GM12878 (cell line): Measurements from ENCODE around the gene ZNF775. TPM values are rescaled to one million over a fixed set of nuclear protein-coding genes. Genes with fewer than 3 reads are reported as not detected.

ENCODE experiments used
- ATAC-seq: fragments of 200-7000 bp; cut with Tn5 transposase; 3 replicates; pipeline ENCODE4 v1.9.1; 2020; ENCODE audit warnings: mild to moderate bottlenecking, moderate library complexity
- BruUV-seq: library from RNA; stranded (reverse); fragments of 400-500 nt; replicated peaks from 2 replicates; lab custom pipeline; 2021; lab: Mats Ljungman, UMichigan
- CTCF ChIA-PET: fragments of 300-600 bp; sonication (Branson Sonifier 250); formaldehyde crosslinking; extraction: SDS; loops from one replicate; lab custom pipeline; 2021; ENCODE audit warnings: inconsistent platforms; lab: Yijun Ruan, JAX
- POLR2A ChIA-PET: fragments of 350-600 bp; formaldehyde crosslinking; extraction: SDS; loops from one replicate; lab custom pipeline; 2021; ENCODE audit warnings: inconsistent platforms; lab: Charles Lee
- RAD21 ChIA-PET: fragments of 300-600 bp; sonication (Branson Sonifier 250); formaldehyde crosslinking; loops from one replicate; lab custom pipeline; 2023; ENCODE audit warnings: antibody characterized with exemption; ENCODE audit not compliant: unreplicated experiment; lab: Charles Lee
- SMC1A ChIA-PET: fragments of 300-600 bp; sonication (Branson Sonifier 250); formaldehyde crosslinking; loops from one replicate; lab custom pipeline; 2023; ENCODE audit not compliant: unreplicated experiment, uncharacterized antibody; lab: Charles Lee
- DNase-seq: peaks from one replicate; pipeline ENCODE4 v3.0.0-alpha.2; 2011; ENCODE audit warnings: low read depth, low spot score
- FAIRE-seq: peaks from 3 replicates; lab custom pipeline; 2011; peaks lifted over from hg19 to GRCh38; lab: Jason Lieb, UNC
- H2AFZ ChIP-seq: 2 replicates; pipeline ENCODE4 v1.6.0; 2011; ENCODE audit warnings: low read depth, low read length, control low read depth; ENCODE audit not compliant: control insufficient read depth
- H3K27ac ChIP-seq: 2 replicates; pipeline ENCODE4 v1.5.1; 2011; ENCODE audit warnings: control low read depth; ENCODE audit not compliant: control insufficient read depth, insufficient read depth
- H3K27me3 ChIP-seq, 2 experiments: replicated peaks in 1 of 2; 2 replicates each; pipeline versions ENCODE4 v1.6.0 to v1.6.1; 2011; ENCODE audit warnings: low read length in 1 of 2; ENCODE audit not compliant: control insufficient read depth in 2 of 2, insufficient read depth in 2 of 2
- H3K36me3 ChIP-seq, 2 experiments: 2 replicates each; pipeline ENCODE4 v1.5.1; 2011; ENCODE audit warnings: low read length in 1 of 2; ENCODE audit not compliant: control insufficient read depth in 2 of 2, insufficient read depth in 2 of 2
- H3K4me1 ChIP-seq: 2 replicates; pipeline ENCODE4 v1.6.1; 2011; ENCODE audit warnings: mild to moderate bottlenecking, low read length, moderate library complexity, mixed read lengths; ENCODE audit not compliant: control insufficient read depth, insufficient read depth
- H3K4me2 ChIP-seq: 2 replicates; pipeline ENCODE4 v1.6.0; 2011; ENCODE audit warnings: control low read depth; ENCODE audit not compliant: control insufficient read depth, insufficient read depth
- H3K4me3 ChIP-seq: fragments of 200-600 bp; sonication (generic); 2 replicates; pipeline ENCODE4 v1.5.1; 2016
- H3K79me2 ChIP-seq: 2 replicates; pipeline ENCODE4 v1.6.0; 2011; ENCODE audit warnings: low read length; ENCODE audit not compliant: control insufficient read depth, insufficient read depth
- H3K9ac ChIP-seq: 2 replicates; pipeline ENCODE4 v1.8.0; 2011; ENCODE audit warnings: low read length, control low read depth, mixed read lengths; ENCODE audit not compliant: control insufficient read depth, insufficient read depth
- H3K9me3 ChIP-seq: replicated peaks from 3 replicates; pipeline ENCODE4 v1.5.1; 2011; ENCODE audit warnings: mild to moderate bottlenecking, low read length; ENCODE audit not compliant: control insufficient read depth, insufficient read depth
- H4K20me1 ChIP-seq: 2 replicates; pipeline ENCODE4 v1.6.0; 2011; ENCODE audit not compliant: control insufficient read depth, insufficient read depth
- CEBPB ChIP-seq, 2 experiments: fragments of 150-350 bp in 1 of 2; IDR thresholded peaks; 2 replicates each; pipeline ENCODE4 v1.6.1; 2012 to 2014; ENCODE audit warnings: low read depth in 2 of 2, low read length in 2 of 2, borderline replicate concordance in 1 of 2, inconsistent platforms in 1 of 2
- CREB1 ChIP-seq: IDR thresholded peaks from 2 replicates; pipeline ENCODE4 v1.6.1; 2012; ENCODE audit warnings: low read depth, mild to moderate bottlenecking, inconsistent platforms
- EP300 ChIP-seq, 2 experiments: fragments of 150-350 bp in 1 of 2; IDR thresholded peaks; 2 replicates each; pipeline ENCODE4 v1.6.1; 2011 to 2012; ENCODE audit warnings: low read depth in 2 of 2, low read length in 2 of 2, borderline replicate concordance in 1 of 2, improper control_type of control experiment in 1 of 2, inconsistent platforms in 1 of 2; ENCODE audit not compliant: control insufficient read depth in 1 of 2
- EZH2 ChIP-seq: IDR thresholded peaks from 2 replicates; pipeline ENCODE4 v1.6.1; 2012; ENCODE audit warnings: low read depth, mild to moderate bottlenecking, control low read depth, inconsistent platforms, low read length, borderline replicate concordance; ENCODE audit not compliant: control insufficient read depth
- IKZF1 ChIP-seq: fragments of 450-650 bp; conservative IDR thresholded peaks from 2 replicates; pipeline ENCODE4 v1.6.1; 2017; ENCODE audit warnings: antibody characterized with exemption, mild to moderate bottlenecking
- IKZF2 ChIP-seq, 2 experiments: fragments of 450-650 bp; IDR thresholded peaks; 2 replicates each; pipeline ENCODE4 v1.6.1; 2017; ENCODE audit warnings: mild to moderate bottlenecking in 2 of 2, moderate library complexity in 2 of 2
- KAT2A ChIP-seq: conservative IDR thresholded peaks from 2 replicates; pipeline ENCODE4 v1.6.1; 2011; ENCODE audit warnings: low read depth, low read length; ENCODE audit not compliant: control insufficient read depth
- MTA2 ChIP-seq: fragments of 450-650 bp; IDR thresholded peaks from 2 replicates; pipeline ENCODE4 v1.6.1; 2016; ENCODE audit warnings: low read depth, mild to moderate bottlenecking, moderate library complexity
- NFIC ChIP-seq: IDR thresholded peaks from 2 replicates; pipeline ENCODE4 v1.6.1; 2012; ENCODE audit warnings: low read depth, mild to moderate bottlenecking, inconsistent platforms, low read length, moderate library complexity
- PAX5 ChIP-seq: IDR thresholded peaks from 2 replicates; pipeline ENCODE4 v1.6.1; 2011; ENCODE audit warnings: low read depth, low read length, borderline replicate concordance
- SMARCA5 ChIP-seq: fragments of 450-650 bp; IDR thresholded peaks from 2 replicates; pipeline ENCODE4 v1.6.1; 2017; ENCODE audit warnings: mild to moderate bottlenecking
- SUPT20H ChIP-seq: IDR thresholded peaks from 2 replicates; pipeline ENCODE4 v1.6.1; 2011; ENCODE audit warnings: low read depth, mild to moderate bottlenecking, low read length, moderate library complexity, borderline replicate concordance; ENCODE audit not compliant: control insufficient read depth
- WRNIP1 ChIP-seq: IDR thresholded peaks from 2 replicates; pipeline ENCODE4 v1.6.1; 2011; ENCODE audit warnings: low read depth, low read length, improper control_type of control experiment, borderline replicate concordance
- ZNF217 ChIP-seq: fragments of 450-650 bp; IDR thresholded peaks from 2 replicates; pipeline ENCODE4 v1.6.1; 2017; ENCODE audit warnings: antibody characterized with exemption, mild to moderate bottlenecking
- WGBS: methylation state at CpG from one replicate; pipeline ENCODE4 v1.1.6; 2016; ENCODE audit warnings: low lambda C conversion rate; ENCODE audit not compliant: insufficient replicate concordance, insufficient coverage; ENCODE audit errors: missing lambda C conversion rate; 5-methylcytosine and 5-hydroxymethylcytosine counted together
- in situ Hi-C: fragments of 300-500 bp; cut with MboI; formaldehyde crosslinking; loops from 9 replicates; pipeline ENCODE4 v1.14.3; 2018; ENCODE audit warnings: mixed read lengths
- intact Hi-C: fragments of 100-400 bp; cut with micrococcal nuclease; formaldehyde crosslinking; loops from one replicate; pipeline ENCODE4 v1.14.2; 2022; ENCODE audit not compliant: unreplicated experiment
- polyA plus RNA-seq, 11 experiments: library from polyadenylated mRNA; depleted of rRNA in 4 of 11; unstranded in 6 of 11; stranded (reverse) in 5 of 11; fragments of >200 nt; fragmentation: Nextera tagmentation in 4 of 11; fragmentation: Illumina TruSeq in 1 of 11; extraction: Ambion mirVana in 4 of 11; extraction: Trizol in 1 of 11; gene quantifications; 1 replicate in 1 of 11; 2 replicates in 10 of 11; pipeline versions ENCODE4 v1.2.1 to v1.2.3, GENCODE V29; 2011 to 2016; ENCODE audit warnings: inconsistent platforms in 2 of 11, missing spikeins in 2 of 11, low read depth in 1 of 11
- total RNA-seq, 4 experiments: library from RNA; depleted of rRNA in 3 of 4; stranded (reverse); fragments of >200 nt in 3 of 4; fragmentation: Illumina TruSeq in 1 of 4; extraction: Trizol in 1 of 4; gene quantifications; 2 replicates each; pipeline versions ENCODE4 v1.2.1 to v1.2.3, GENCODE V29; 2013 to 2021
- TF ChIP-seq, protein P1 (sequence below): IDR thresholded peaks from 2 replicates; pipeline ENCODE4 v1.6.1; 2012; ENCODE audit warnings: low read depth, low read length, improper control_type of control experiment
- TF ChIP-seq, protein P2 (sequence below): IDR thresholded peaks from 2 replicates; pipeline ENCODE4 v1.6.1; 2012; ENCODE audit warnings: low read depth, low read length, improper control_type of control experiment
- TF ChIP-seq, protein P3 (sequence below): fragments of 150-350 bp; IDR thresholded peaks from 2 replicates; pipeline ENCODE4 v1.6.1; 2016; ENCODE audit warnings: low read depth, low read length

ZNF775 gene
- total and polyA plus RNA-seq, 10 of the 15 experiments (the other 5 are each of a cell fraction or from before 2014, with no cell fraction given) = 0.05 to 14.3 (median 2.1) TPM

DNA sequence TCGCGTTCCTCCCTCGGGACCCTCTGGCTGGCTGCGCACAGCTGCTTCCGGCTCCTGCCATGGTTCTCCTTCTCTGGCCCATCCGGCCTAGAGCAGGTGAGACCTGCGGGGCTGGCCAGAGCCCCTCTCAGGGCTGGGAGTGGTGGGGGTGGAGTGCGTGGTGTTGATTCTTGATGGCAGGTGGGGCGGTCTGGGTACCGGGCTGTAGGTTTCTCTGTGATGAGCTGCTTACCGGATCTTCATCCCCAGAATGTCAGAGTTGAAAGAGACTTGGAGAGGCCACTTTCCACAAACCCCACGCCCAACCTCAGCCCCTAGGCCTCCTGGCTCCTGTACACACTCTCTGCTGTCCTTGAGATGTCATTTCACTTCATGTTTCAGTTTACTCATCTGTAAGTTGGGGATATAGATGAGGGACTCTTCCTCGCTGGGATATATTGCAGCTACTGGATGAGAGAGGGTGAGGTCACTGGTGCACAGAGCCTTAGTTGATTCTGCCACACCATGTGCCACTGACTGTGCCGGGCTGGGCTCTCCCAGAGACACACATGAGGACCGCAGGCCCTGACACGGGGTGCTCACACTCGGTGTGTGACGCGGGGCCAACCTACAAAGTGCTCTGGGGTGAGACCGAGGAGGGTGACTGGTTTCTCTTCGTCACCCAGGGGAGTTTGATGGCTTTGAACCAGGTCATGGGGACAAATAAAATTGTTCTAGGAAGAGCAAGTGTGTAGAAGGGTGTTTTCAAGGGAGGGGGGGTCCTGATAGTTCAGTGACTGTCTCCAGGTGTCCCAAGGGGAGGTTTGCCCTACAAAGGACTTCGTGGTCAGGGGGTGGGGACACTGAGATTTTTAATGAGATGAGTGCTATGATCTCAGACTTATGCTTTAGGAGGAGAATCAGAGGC is 29.5 kb downstream of the ZNF775 start:
- ATAC-seq (peak; percentile 56), FAIRE-seq (peak; percentile 66), DNase-seq (no peak)
- H3K27me3 ChIP-seq = no peaks in the 10 kb centered on the region
- ChIA-PET RAD21 (interaction anchor here (1.2 to 3.6 kb wide), 4 partner anchors 25 to 39 kb away, joined by 3 to 22 read pairs (median 4); no protein-coding TSS in a partner anchor), SMC1A (interaction anchor here (0.5 to 2.9 kb wide), 10 partner anchors 9 to 89 kb away, joined by 3 to 19 read pairs (median 3); no protein-coding TSS in a partner anchor), POLR2A (interaction anchor here (0.7 to 5.9 kb wide), 4 partner anchors 11 to 61 kb away, joined by 3 to 89 read pairs (median 4); no protein-coding TSS in a partner anchor), CTCF (interaction anchor here (0.6 to 11.6 kb wide), 7 partner anchors 10 to 600 kb away, joined by 3 to 72 read pairs (median 6); partner anchors contain the start of gene REPIN1)
- no peak overlapping the region for H3K4me3 ChIP-seq
- H2AFZ ChIP-seq = no peak overlapping the region
- intact Hi-C loops = no loop called here
- H3K79me2 ChIP-seq = peaks cover 4% of the 10 kb centered on the region
- H4K20me1 ChIP-seq = no peaks in the 10 kb centered on the region
- in situ Hi-C loops = loop anchor here (25.0 kb wide), 1 partner anchor 346 kb away; no protein-coding TSS in a partner anchor
- peaks cover 0 to 2% of the 10 kb centered on the region in 2 experiments; a peak in 2 of 4 replicates for H3K36me3 ChIP-seq
- peak overlapping the region; percentile 15; the same call in 1 of the 2 replicates for H3K4me2 ChIP-seq
- BruUV-seq = no TSS peak
- 53% methylated on average over 16 of the region's 22 CpGs for WGBS
- H3K27ac ChIP-seq = no peak overlapping the region
- no peak overlapping the region for H3K9ac ChIP-seq
- H3K4me1 ChIP-seq = peaks cover 35% of the 10 kb centered on the region
- no peaks in the 10 kb centered on the region for H3K9me3 ChIP-seq
- peak; percentile 73 for TF ChIP-seq CREB1
- TF ChIP-seq, protein P1, sequence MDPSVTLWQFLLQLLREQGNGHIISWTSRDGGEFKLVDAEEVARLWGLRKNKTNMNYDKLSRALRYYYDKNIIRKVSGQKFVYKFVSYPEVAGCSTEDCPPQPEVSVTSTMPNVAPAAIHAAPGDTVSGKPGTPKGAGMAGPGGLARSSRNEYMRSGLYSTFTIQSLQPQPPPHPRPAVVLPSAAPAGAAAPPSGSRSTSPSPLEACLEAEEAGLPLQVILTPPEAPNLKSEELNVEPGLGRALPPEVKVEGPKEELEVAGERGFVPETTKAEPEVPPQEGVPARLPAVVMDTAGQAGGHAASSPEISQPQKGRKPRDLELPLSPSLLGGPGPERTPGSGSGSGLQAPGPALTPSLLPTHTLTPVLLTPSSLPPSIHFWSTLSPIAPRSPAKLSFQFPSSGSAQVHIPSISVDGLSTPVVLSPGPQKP = no peak
- peak; percentile 38; the same call in 1 of the 2 replicates for TF ChIP-seq MTA2
- no peak for TF ChIP-seq EZH2
- TF ChIP-seq SMARCA5 = peak; percentile 68
- peak; percentile 48 for TF ChIP-seq IKZF1
- TF ChIP-seq IKZF2 (IDR thresholded peaks at IDR 0.05) = peak; percentile 24 to 29; a peak in 1 of 4 replicates
- TF ChIP-seq, protein P2, sequence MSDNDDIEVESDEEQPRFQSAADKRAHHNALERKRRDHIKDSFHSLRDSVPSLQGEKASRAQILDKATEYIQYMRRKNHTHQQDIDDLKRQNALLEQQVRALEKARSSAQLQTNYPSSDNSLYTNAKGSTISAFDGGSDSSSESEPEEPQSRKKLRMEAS = peak; percentile 35; the same call in 1 of the 2 replicates
- peak; percentile 71; the same call in 1 of the 2 replicates for TF ChIP-seq ZNF217
- no peak for TF ChIP-seq CEBPB (IDR thresholded peaks at IDR 0.05; ENCODE audit: borderline replicate concordance in 1 of 2, low read depth in 2 of 2, low read length in 2 of 2)
- TF ChIP-seq KAT2A = no peak
- TF ChIP-seq, protein P3, sequence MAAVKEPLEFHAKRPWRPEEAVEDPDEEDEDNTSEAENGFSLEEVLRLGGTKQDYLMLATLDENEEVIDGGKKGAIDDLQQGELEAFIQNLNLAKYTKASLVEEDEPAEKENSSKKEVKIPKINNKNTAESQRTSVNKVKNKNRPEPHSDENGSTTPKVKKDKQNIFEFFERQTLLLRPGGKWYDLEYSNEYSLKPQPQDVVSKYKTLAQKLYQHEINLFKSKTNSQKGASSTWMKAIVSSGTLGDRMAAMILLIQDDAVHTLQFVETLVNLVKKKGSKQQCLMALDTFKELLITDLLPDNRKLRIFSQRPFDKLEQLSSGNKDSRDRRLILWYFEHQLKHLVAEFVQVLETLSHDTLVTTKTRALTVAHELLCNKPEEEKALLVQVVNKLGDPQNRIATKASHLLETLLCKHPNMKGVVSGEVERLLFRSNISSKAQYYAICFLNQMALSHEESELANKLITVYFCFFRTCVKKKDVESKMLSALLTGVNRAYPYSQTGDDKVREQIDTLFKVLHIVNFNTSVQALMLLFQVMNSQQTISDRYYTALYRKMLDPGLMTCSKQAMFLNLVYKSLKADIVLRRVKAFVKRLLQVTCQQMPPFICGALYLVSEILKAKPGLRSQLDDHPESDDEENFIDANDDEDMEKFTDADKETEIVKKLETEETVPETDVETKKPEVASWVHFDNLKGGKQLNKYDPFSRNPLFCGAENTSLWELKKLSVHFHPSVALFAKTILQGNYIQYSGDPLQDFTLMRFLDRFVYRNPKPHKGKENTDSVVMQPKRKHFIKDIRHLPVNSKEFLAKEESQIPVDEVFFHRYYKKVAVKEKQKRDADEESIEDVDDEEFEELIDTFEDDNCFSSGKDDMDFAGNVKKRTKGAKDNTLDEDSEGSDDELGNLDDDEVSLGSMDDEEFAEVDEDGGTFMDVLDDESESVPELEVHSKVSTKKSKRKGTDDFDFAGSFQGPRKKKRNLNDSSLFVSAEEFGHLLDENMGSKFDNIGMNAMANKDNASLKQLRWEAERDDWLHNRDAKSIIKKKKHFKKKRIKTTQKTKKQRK = no peak
- no peak for TF ChIP-seq SUPT20H
- TF ChIP-seq PAX5 = peak; percentile 61; the same call in 1 of the 2 replicates
- TF ChIP-seq NFIC = no peak
- TF ChIP-seq WRNIP1 = no peak
- TF ChIP-seq EP300 (IDR thresholded peaks at IDR 0.05; ENCODE audit: borderline replicate concordance in 1 of 2, control insufficient read depth in 1 of 2, low read depth in 2 of 2, low read length in 2 of 2) = peak; percentile 54 to 57; a peak in 2 of 4 replicates
